ENCODE data around the gene NTRK1. TPM values are rescaled to one million over a fixed set of nuclear protein-coding genes. Genes with fewer than 3 reads are reported as not detected.

NTRK1 gene
- total and polyA plus RNA-seq, 8 donors: 0.23 to 1.2 (median 0.92) TPM; not detected in 3

DNA sequence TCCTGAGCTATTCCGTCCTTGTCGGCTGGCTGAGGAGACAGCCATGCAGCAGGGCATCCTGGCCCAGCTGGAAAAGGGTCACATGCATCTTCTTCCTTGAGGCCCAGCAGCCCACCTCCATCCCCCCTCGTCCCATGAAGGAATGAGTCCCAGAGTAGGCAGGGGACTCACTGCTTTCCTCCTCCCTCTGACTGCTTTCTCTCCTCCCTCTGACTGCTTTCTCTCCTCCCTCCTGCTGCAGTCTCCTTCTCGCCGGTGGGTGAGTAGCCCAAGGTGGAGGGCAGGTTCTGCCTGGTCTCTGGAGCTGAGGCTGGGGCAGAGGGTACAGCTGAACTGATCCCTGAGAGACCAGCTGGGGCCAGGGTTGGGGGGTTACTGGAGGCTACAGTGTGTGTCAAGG is 13.5 kb downstream of the NTRK1 start:
- Histone ChIP-seq H3K27ac (no peak overlapping the region), H3K36me3 (no peaks in the 10 kb centered on the region), H3K9me3 (no peaks in the 10 kb centered on the region), H3K4me3 (no peak overlapping the region), H3K4me1 (no peaks in the 10 kb centered on the region), H3K27me3 (peaks cover 0 to 60% (median 15%) of the 10 kb centered on the region in 3 donors)
- 72 to 89% (median 79%) methylated on average over 5 of the region's 5 CpGs for WGBS, 5 donors
- TF ChIP-seq POLR2A (IDR thresholded peaks at IDR 0.05): no peak
- TF ChIP-seq, protein P1, sequence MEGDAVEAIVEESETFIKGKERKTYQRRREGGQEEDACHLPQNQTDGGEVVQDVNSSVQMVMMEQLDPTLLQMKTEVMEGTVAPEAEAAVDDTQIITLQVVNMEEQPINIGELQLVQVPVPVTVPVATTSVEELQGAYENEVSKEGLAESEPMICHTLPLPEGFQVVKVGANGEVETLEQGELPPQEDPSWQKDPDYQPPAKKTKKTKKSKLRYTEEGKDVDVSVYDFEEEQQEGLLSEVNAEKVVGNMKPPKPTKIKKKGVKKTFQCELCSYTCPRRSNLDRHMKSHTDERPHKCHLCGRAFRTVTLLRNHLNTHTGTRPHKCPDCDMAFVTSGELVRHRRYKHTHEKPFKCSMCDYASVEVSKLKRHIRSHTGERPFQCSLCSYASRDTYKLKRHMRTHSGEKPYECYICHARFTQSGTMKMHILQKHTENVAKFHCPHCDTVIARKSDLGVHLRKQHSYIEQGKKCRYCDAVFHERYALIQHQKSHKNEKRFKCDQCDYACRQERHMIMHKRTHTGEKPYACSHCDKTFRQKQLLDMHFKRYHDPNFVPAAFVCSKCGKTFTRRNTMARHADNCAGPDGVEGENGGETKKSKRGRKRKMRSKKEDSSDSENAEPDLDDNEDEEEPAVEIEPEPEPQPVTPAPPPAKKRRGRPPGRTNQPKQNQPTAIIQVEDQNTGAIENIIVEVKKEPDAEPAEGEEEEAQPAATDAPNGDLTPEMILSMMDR (IDR thresholded peaks at IDR 0.05): no peak
- TF ChIP-seq EP300 (IDR thresholded peaks at IDR 0.05): no peak
- no peak for TF ChIP-seq POLR2AphosphoS5 (IDR thresholded peaks at IDR 0.05)
- intact Hi-C loops (cut with DNase I; ENCODE audit: low total_unique reads): no loop called here
- no peak for DNase-seq

GRCh38 chr1:156874572-156875340 is 14.1 kb downstream of the NTRK1 start:
- TF ChIP-seq POLR2AphosphoS5 (IDR thresholded peaks at IDR 0.05): no peak
- no peak for TF ChIP-seq EP300 (IDR thresholded peaks at IDR 0.05)
- TF ChIP-seq POLR2A (IDR thresholded peaks at IDR 0.05): no peak
- TF ChIP-seq, protein P1 (IDR thresholded peaks at IDR 0.05): no peak
- no peak overlapping the region for H3K27ac ChIP-seq
- DNase-seq: no peak
- intact Hi-C loops (cut with DNase I; ENCODE audit: low total_unique reads): no loop called here
- no peaks in the 10 kb centered on the region for H3K36me3 ChIP-seq
- H3K9me3 ChIP-seq: no peaks in the 10 kb centered on the region
- peaks cover 0 to 66% (median 15%) of the 10 kb centered on the region in 3 donors for H3K27me3 ChIP-seq
- 71 to 80% (median 78%) methylated on average over 16 of the region's 16 CpGs for WGBS, 5 donors
- H3K4me3 ChIP-seq: no peak overlapping the region
- no peaks in the 10 kb centered on the region for H3K4me1 ChIP-seq

GRCh38 chr1:156875341-156875615 is 14.6 kb downstream of the NTRK1 start:
- H3K27me3 ChIP-seq: peaks cover 0 to 71% (median 15%) of the 10 kb centered on the region in 3 donors
- no peak for DNase-seq
- 58 to 85% (median 73%) methylated on average over 3 to 5 of the region's 5 CpGs for WGBS, 5 donors

GRCh38 chr1:156876281-156876680 is 15.6 kb downstream of the NTRK1 start:
- Histone ChIP-seq H3K4me3 (no peak overlapping the region), H3K36me3 (no peaks in the 10 kb centered on the region), H3K27me3 (peaks cover 0 to 81% (median 15%) of the 10 kb centered on the region in 3 donors), H3K4me1 (no peaks in the 10 kb centered on the region), H3K9me3 (no peaks in the 10 kb centered on the region), H3K27ac (no peak overlapping the region)
- 16 to 33% (median 29%) methylated on average over 13 to 21 of the region's 21 CpGs for WGBS, 5 donors
- intact Hi-C loops (cut with DNase I; ENCODE audit: low total_unique reads): no loop called here
- TF ChIP-seq POLR2A (IDR thresholded peaks at IDR 0.05): no peak
- TF ChIP-seq POLR2AphosphoS5 (IDR thresholded peaks at IDR 0.05): no peak
- TF ChIP-seq, protein P1 (IDR thresholded peaks at IDR 0.05): no peak
- TF ChIP-seq EP300 (IDR thresholded peaks at IDR 0.05): no peak
- DNase-seq: no peak

More at GRCh38 chr1:156875341-156875615, 14.6 kb downstream of the NTRK1 start:
- Histone ChIP-seq H3K27ac (no peak overlapping the region), H3K9me3 (no peaks in the 10 kb centered on the region), H3K4me1 (no peaks in the 10 kb centered on the region), H3K36me3 (no peaks in the 10 kb centered on the region), H3K4me3 (no peak overlapping the region)
- intact Hi-C loops (cut with DNase I; ENCODE audit: low total_unique reads): no loop called here
- TF ChIP-seq EP300 (IDR thresholded peaks at IDR 0.05) (no peak), POLR2A (IDR thresholded peaks at IDR 0.05) (no peak), POLR2AphosphoS5 (IDR thresholded peaks at IDR 0.05) (no peak)
- TF ChIP-seq, protein P1 (IDR thresholded peaks at IDR 0.05): no peak

Data from stomach (tissue), 9 donors.